Measurements from ENCODE around the gene GINS2. TPM values are rescaled to one million over a fixed set of nuclear protein-coding genes. Genes with fewer than 3 reads are reported as not detected.

Gene GINS2
- total RNA-seq, 3 donors from 2014 or later = 1.2 to 11.8 (median 5.4) TPM

- no peak overlapping the region for H3K4me3 ChIP-seq
- intact Hi-C loops (cut with DNase I, micrococcal nuclease) = no loop called here
- TF ChIP-seq, protein P1, sequence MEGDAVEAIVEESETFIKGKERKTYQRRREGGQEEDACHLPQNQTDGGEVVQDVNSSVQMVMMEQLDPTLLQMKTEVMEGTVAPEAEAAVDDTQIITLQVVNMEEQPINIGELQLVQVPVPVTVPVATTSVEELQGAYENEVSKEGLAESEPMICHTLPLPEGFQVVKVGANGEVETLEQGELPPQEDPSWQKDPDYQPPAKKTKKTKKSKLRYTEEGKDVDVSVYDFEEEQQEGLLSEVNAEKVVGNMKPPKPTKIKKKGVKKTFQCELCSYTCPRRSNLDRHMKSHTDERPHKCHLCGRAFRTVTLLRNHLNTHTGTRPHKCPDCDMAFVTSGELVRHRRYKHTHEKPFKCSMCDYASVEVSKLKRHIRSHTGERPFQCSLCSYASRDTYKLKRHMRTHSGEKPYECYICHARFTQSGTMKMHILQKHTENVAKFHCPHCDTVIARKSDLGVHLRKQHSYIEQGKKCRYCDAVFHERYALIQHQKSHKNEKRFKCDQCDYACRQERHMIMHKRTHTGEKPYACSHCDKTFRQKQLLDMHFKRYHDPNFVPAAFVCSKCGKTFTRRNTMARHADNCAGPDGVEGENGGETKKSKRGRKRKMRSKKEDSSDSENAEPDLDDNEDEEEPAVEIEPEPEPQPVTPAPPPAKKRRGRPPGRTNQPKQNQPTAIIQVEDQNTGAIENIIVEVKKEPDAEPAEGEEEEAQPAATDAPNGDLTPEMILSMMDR (IDR thresholded peaks at IDR 0.05) = no peak
- peaks cover 8% of the 10 kb centered on the region for H3K4me1 ChIP-seq (ENCODE audit: low read depth)
- H3K36me3 ChIP-seq (ENCODE audit: low read depth) = no peaks in the 10 kb centered on the region
- DNase-seq = no peak
- peaks cover 6% of the 10 kb centered on the region for H3K9me3 ChIP-seq
- ATAC-seq = no peak
These were observed 61.1 kb downstream of the GINS2 start for GRCh38 chr16:85627526-85628264.

DNA sequence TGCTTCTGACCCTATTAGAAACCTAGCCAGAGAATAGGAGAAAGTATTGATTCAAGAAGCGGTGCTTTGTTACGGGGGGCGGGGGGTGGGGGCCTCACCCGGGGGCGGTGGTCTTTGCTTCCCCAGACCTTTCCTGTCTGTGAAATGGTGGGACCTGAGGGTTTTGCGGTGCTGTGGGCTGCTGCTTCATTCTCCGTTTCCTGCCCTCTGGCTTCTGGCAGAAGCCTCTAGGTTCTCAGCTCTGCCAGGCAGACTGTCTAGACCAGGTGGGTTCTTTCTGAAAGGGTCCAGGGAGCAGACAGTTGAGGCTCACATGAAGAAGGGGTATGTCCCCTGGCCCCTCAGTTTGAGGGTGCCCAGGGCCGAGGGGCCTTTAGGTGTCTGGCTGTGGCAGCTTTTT, 61.7 kb downstream of the GINS2 start:
- intact Hi-C loops (cut with DNase I, micrococcal nuclease) = no loop called here
- Histone ChIP-seq H3K4me3 (no peak overlapping the region), H3K36me3 (ENCODE audit: low read depth) (no peaks in the 10 kb centered on the region), H3K4me1 (ENCODE audit: low read depth) (peaks cover 14% of the 10 kb centered on the region), H3K9me3 (peaks cover 6% of the 10 kb centered on the region)
- DNase-seq (no peak), ATAC-seq (no peak)
- TF ChIP-seq, protein P1 (IDR thresholded peaks at IDR 0.05) = no peak

Other genes starting within 250 kb of the GINS2 start
- gene GSE1, start 75.6 kb downstream of the GINS2 start, total RNA-seq = 100 to 1,000 TPM; 107 to 122 (median 107) TPM
- gene C16orf74, start 62.1 kb upstream of the GINS2 start, total RNA-seq = 1 to 10 TPM in 2 of 3 donors, under 1 TPM in 1; 0.73 to 1.3 (median 1.0) TPM
- 10 to 100 TPM; 27.7 to 31.0 (median 30.2) TPM for gene EMC8, start 110.6 kb upstream of the GINS2 start, total RNA-seq
- 1,000 to 10,000 TPM in 2 of 3 donors, 100 to 1,000 TPM in 1; 793 to 1,140 (median 1,020) TPM for gene COX4I1, start 110.7 kb upstream of the GINS2 start, total RNA-seq
- 10 to 100 TPM; 28.8 to 55.8 (median 36.5) TPM for gene IRF8, start 210.2 kb upstream of the GINS2 start, total RNA-seq

All from mucosa of descending colon (tissue), 3 donors.